K562 (cell line): ENCODE results near the gene LAMTOR1. TPM values are rescaled to one million over a fixed set of nuclear protein-coding genes. Genes with fewer than 3 reads are reported as not detected.

Source experiments
- ATAC-seq: fragments of 200-7000 bp; cut with Tn5 transposase; 3 replicates; pipeline ENCODE4 v1.9.1; 2020; ENCODE audit warnings: moderate library complexity
- BruUV-seq: library from RNA; stranded (reverse); fragments of 400-500 nt; replicated peaks from 2 replicates; lab custom pipeline; 2021; lab: Mats Ljungman, UMichigan
- CTCF ChIA-PET: fragments of 300-600 bp; formaldehyde crosslinking; extraction: SDS; loops from one replicate; lab custom pipeline; 2021; ENCODE audit warnings: low intra/inter-chr PET ratio; lab: Yijun Ruan, JAX
- POLR2A ChIA-PET: fragments of 300-600, 350-650 bp; sonication (Branson Sonifier 250); formaldehyde crosslinking; extraction: SDS; loops from one replicate; lab custom pipeline; 2021; ENCODE audit warnings: antibody characterized with exemption, inconsistent platforms; lab: Yijun Ruan, JAX
- DNase-seq, 4 experiments: peaks; one replicate each; pipeline versions ENCODE4 v3.0.0 to v3.0.0-alpha.2; 2011 to 2018; ENCODE audit warnings: low spot score in 3 of 4, mixed read lengths in 3 of 4; ENCODE audit errors: extremely low read depth in 1 of 4
- FAIRE-seq: peaks from 2 replicates; lab custom pipeline; 2011; peaks lifted over from hg19 to GRCh38; lab: Jason Lieb, UNC
- H2AFZ ChIP-seq: 2 replicates; pipeline ENCODE4 v1.6.0; 2011; ENCODE audit warnings: low read depth, low read length, control low read depth, inconsistent platforms
- H3K27ac ChIP-seq: fragments of 200-600 bp; 3 replicates; pipeline ENCODE4 v1.8.0; 2011; ENCODE audit warnings: low read depth, mild to moderate bottlenecking, control low read depth, inconsistent platforms, low read length, moderate library complexity, mixed read lengths; ENCODE audit errors: extremely low read depth
- H3K27me3 ChIP-seq, 2 experiments: fragments of 300-600 bp in 1 of 2; 2 replicates in 1 of 2; 3 replicates in 1 of 2; pipeline versions ENCODE4 v1.6.0 to v1.8.0; 2011; ENCODE audit warnings: inconsistent platforms in 2 of 2, low read length in 2 of 2, mild to moderate bottlenecking in 1 of 2, mixed read lengths in 1 of 2, moderate library complexity in 1 of 2; ENCODE audit not compliant: control insufficient read depth in 2 of 2, insufficient read depth in 2 of 2
- H3K36me3 ChIP-seq: fragments of 300-600 bp; 3 replicates; pipeline ENCODE4 v1.8.0; 2011; ENCODE audit warnings: mild to moderate bottlenecking, low read length, inconsistent platforms; ENCODE audit not compliant: control insufficient read depth, insufficient read depth
- H3K4me1 ChIP-seq, 2 experiments: fragments of 200-600 bp in 1 of 2; replicated peaks in 1 of 2; 2 replicates in 1 of 2; 3 replicates in 1 of 2; pipeline versions ENCODE4 v1.5.1 to v1.8.0; 2011; ENCODE audit warnings: inconsistent platforms in 2 of 2, low read length in 2 of 2, mild to moderate bottlenecking in 1 of 2, mixed read lengths in 1 of 2, moderate library complexity in 1 of 2; ENCODE audit not compliant: control insufficient read depth in 2 of 2, insufficient read depth in 2 of 2
- H3K4me2 ChIP-seq: 2 replicates; pipeline ENCODE4 v1.6.1; 2011; ENCODE audit warnings: low read length, control low read depth, inconsistent platforms, mixed read lengths; ENCODE audit not compliant: insufficient read depth
- H3K4me3 ChIP-seq: fragments of 200-600 bp; sonication (generic), shearing (Covaris generic); 2 replicates; pipeline ENCODE4 v1.5.1; 2016; ENCODE audit warnings: control low read depth, inconsistent platforms
- H3K79me2 ChIP-seq: fragments of 200-600 bp; 3 replicates; pipeline ENCODE4 v1.8.0; 2011; ENCODE audit warnings: low read length, inconsistent platforms; ENCODE audit not compliant: control insufficient read depth, insufficient read depth
- H3K9ac ChIP-seq, 2 experiments: 2 replicates each; pipeline versions ENCODE4 v1.6.0 to v1.6.1; 2011; ENCODE audit warnings: low read depth in 2 of 2, low read length in 2 of 2, control low read depth in 1 of 2, inconsistent platforms in 1 of 2, mild to moderate bottlenecking in 1 of 2, mixed read lengths in 1 of 2; ENCODE audit not compliant: insufficient read depth in 1 of 2
- H3K9me1 ChIP-seq: one replicate; pipeline ENCODE4 v1.6.0; 2011; ENCODE audit warnings: inconsistent platforms, mild to moderate bottlenecking, low read length, moderate library complexity; ENCODE audit not compliant: control insufficient read depth, insufficient read depth
- H3K9me3 ChIP-seq: replicated peaks from 2 replicates; pipeline ENCODE4 v1.5.1; 2011; ENCODE audit warnings: low read depth, low read length, inconsistent platforms; ENCODE audit not compliant: control insufficient read depth, insufficient read depth
- H4K20me1 ChIP-seq: replicated peaks from 2 replicates; pipeline ENCODE4 v1.6.1; 2011; ENCODE audit warnings: low read length, inconsistent platforms, mixed read lengths; ENCODE audit not compliant: control insufficient read depth, insufficient read depth
- C11orf30 ChIP-seq: fragments of 450-650 bp; IDR thresholded peaks from 2 replicates; pipeline ENCODE4 v1.6.1; 2016; ENCODE audit warnings: low read depth, mild to moderate bottlenecking
- DDX20 ChIP-seq: fragments of 450-650 bp; IDR thresholded peaks from 2 replicates; pipeline ENCODE4 v1.6.1; 2016; ENCODE audit warnings: missing genetic modification characterization, low read depth, mild to moderate bottlenecking, missing compliant biosample characterization, moderate library complexity
- ETS2 ChIP-seq: IDR thresholded peaks from 2 replicates; pipeline ENCODE4 v1.6.1; 2016; ENCODE audit warnings: borderline replicate concordance, missing genetic modification characterization, mild to moderate bottlenecking, moderate library complexity, missing compliant biosample characterization; ENCODE audit not compliant: poor library complexity, severe bottlenecking
- RFX1 ChIP-seq: fragments of 450-650 bp; IDR thresholded peaks from 2 replicates; pipeline ENCODE4 v1.6.1; 2016; ENCODE audit warnings: mild to moderate bottlenecking, moderate library complexity
- SIN3B ChIP-seq: fragments of 450-650 bp; IDR thresholded peaks from 2 replicates; pipeline ENCODE4 v1.6.1; 2017; ENCODE audit warnings: low read depth, mild to moderate bottlenecking, moderate library complexity
- XRCC3 ChIP-seq: fragments of 450-650 bp; IDR thresholded peaks from 2 replicates; pipeline ENCODE4 v1.6.1; 2017; ENCODE audit warnings: mild to moderate bottlenecking, moderate library complexity
- ZEB2 ChIP-seq: fragments of 450-650 bp; IDR thresholded peaks from 2 replicates; pipeline ENCODE4 v1.6.1; 2016
- ZNF197 ChIP-seq: fragments of 200-800 bp; sonication (Bioruptor generic); IDR thresholded peaks from 2 replicates; pipeline ENCODE4 v1.6.1; 2016; ENCODE audit warnings: low read depth, missing genetic modification characterization, missing compliant biosample characterization
- ZNF3 ChIP-seq: fragments of 250-450 bp; sonication (Bioruptor Pico); IDR thresholded peaks from 2 replicates; pipeline ENCODE4 v1.5.0; 2021; ENCODE audit warnings: mild to moderate bottlenecking, moderate library complexity
- WGBS: fragments of 100-300 bp; shearing (Covaris generic); methylation state at CpG from one replicate; pipeline ENCODE4 v1.1.6; 2016; ENCODE audit warnings: low coverage, mixed read lengths; ENCODE audit not compliant: insufficient coverage; ENCODE audit errors: missing lambda C conversion rate; 5-methylcytosine and 5-hydroxymethylcytosine counted together
- in situ Hi-C: fragments of 300-500 bp; cut with MboI; formaldehyde crosslinking; loops from 4 replicates; pipeline ENCODE4 v1.15.0; 2018; ENCODE audit warnings: inconsistent platforms, mixed read lengths
- intact Hi-C: fragments of 100-400 bp; cut with micrococcal nuclease; formaldehyde crosslinking; loops from 2 replicates; pipeline ENCODE4 v1.14.2; 2022
- polyA plus RNA-seq, 8 experiments: library from polyadenylated mRNA; depleted of rRNA in 4 of 8; stranded (reverse) in 5 of 8; unstranded in 3 of 8; fragments of >200 nt; fragmentation: Nextera tagmentation in 2 of 8; fragmentation: Illumina TruSeq in 1 of 8; extraction: Ambion mirVana in 2 of 8; extraction: Trizol in 1 of 8; gene quantifications; 2 replicates each; pipeline versions ENCODE4 v1.2.1 to v1.2.3, GENCODE V29; 2011 to 2014; ENCODE audit warnings: inconsistent platforms in 1 of 8, missing spikeins in 1 of 8
- total RNA-seq, 7 experiments: library from RNA; depleted of rRNA in 6 of 7; stranded (reverse); fragments of >200 nt in 6 of 7; fragmentation: Illumina TruSeq in 2 of 7; extraction: Trizol in 2 of 7; gene quantifications; 2 replicates each; pipeline versions ENCODE4 v1.2.1 to v1.2.3, GENCODE V29; 2011 to 2021; ENCODE audit warnings: low replicate concordance in 1 of 7

Gene LAMTOR1
- total and polyA plus RNA-seq, 9 of the 15 experiments (the other 6 are each of a cell fraction or from before 2014, with no cell fraction given) = 62.6 to 104 (median 85.3) TPM

DNA sequence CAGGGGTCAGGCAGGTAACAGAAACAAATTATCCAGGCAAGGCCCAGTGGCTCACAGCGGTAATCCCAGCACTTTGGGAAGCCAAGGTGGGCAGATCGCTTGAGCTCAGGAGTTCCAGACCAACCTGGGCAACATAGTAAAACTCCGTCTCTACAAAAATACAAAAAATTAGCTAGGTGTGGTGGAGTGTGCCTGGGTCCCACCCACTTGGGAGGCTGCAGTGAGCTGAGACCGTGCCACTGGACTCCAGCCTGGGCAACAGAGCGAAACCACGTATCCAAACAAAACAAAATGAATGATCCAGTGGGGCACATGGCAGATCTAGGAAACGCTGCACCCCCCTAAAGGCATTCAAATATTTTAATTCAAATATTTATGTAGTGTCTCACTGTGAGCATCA, 32.6 kb downstream of the LAMTOR1 start:
- H3K4me2 ChIP-seq = no peak overlapping the region
- H3K9ac ChIP-seq = 0 out of 4 replicates have a peak overlapping the region, but pooled peaks of 1 of the 2 experiments have one; percentile 11
- H3K27me3 ChIP-seq = no peaks in the 10 kb centered on the region
- POLR2A ChIA-PET = interaction anchor here (0.7 to 3.1 kb wide), 5 partner anchors 8 to 42 kb away, joined by 3 to 13 read pairs (median 3); partner anchors contain the start of gene ANAPC15
- peaks cover 4% of the 10 kb centered on the region for H3K9me1 ChIP-seq
- H2AFZ ChIP-seq = no peak overlapping the region
- H3K4me1 ChIP-seq = peaks cover 8 to 17% of the 10 kb centered on the region in 2 experiments; a peak in 4 of 5 replicates
- no TSS peak for BruUV-seq
- H3K9me3 ChIP-seq = no peaks in the 10 kb centered on the region
- no peak for DNase-seq
- H3K27ac ChIP-seq = peak overlapping the region; percentile 34; the same call in 1 of the 3 replicates
- peaks cover 56% of the 10 kb centered on the region for H3K36me3 ChIP-seq
- TF ChIP-seq ZEB2 = no peak
- no peak for TF ChIP-seq RFX1
- CTCF ChIA-PET = no interaction called here
- in situ Hi-C loops = no loop called here
- no peak for FAIRE-seq
- H3K4me3 ChIP-seq = no peak overlapping the region
- H3K79me2 ChIP-seq = peaks cover 85% of the 10 kb centered on the region
- intact Hi-C loops = no loop called here
- WGBS = 92% methylated on average over 7 of the region's 7 CpGs
- H4K20me1 ChIP-seq = no peaks in the 10 kb centered on the region; the same call in 1 of the 2 replicates
- no peak for ATAC-seq

DNA sequence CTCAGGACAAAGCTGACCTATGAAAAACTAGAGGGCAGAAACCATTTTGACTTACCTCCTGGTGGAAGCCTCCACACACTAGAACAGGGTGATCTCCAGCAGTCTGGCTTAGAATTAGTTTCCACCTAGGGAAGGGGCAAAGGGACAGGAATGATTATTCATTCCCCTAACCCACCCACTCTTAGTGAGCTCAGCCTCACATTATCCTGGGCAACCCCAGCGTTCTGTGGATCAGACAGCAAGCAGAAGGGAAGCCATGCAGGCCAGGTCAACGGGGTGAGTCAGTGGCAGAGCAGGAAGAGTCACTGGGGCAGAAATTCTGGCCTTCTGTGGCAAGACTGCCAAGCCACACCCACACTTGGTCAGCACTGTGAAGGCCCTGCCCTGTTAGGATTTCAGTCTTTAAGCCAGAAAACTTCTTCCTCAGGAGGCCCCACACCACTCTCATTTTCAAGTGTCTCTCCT, 33.3 kb downstream of the LAMTOR1 start:
- Histone ChIP-seq H3K4me2 (no peak overlapping the region; the same call in 1 of the 2 replicates), H3K9me1 (peaks cover 4% of the 10 kb centered on the region), H2AFZ (peak overlapping the region; percentile 48; the same call in 1 of the 2 replicates), H3K27me3 (no peaks in the 10 kb centered on the region), H3K9ac (peak overlapping the region; percentile 16 to 85; a peak in 2 of 4 replicates), H3K27ac (peak overlapping the region; percentile 64; the same call in 2 of the 3 replicates), H4K20me1 (no peaks in the 10 kb centered on the region; the same call in 1 of the 2 replicates), H3K9me3 (no peaks in the 10 kb centered on the region), H3K4me3 (no peak overlapping the region), H3K4me1 (peaks cover 8 to 11% of the 10 kb centered on the region in 2 experiments; a peak in 4 of 5 replicates), H3K36me3 (peaks cover 56% of the 10 kb centered on the region), H3K79me2 (peaks cover 80% of the 10 kb centered on the region)
- CTCF ChIA-PET = no interaction called here
- POLR2A ChIA-PET = interaction anchor here (1.0 to 3.1 kb wide), 4 partner anchors 8 to 43 kb away, joined by 3 to 13 read pairs (median 4); partner anchors contain the start of gene ANAPC15
- in situ Hi-C loops = no loop called here
- peak in 3 of 4 experiments; percentile 25 to 60 (median 27) for DNase-seq
- FAIRE-seq = no peak
- no TSS peak for BruUV-seq
- peak; percentile 84 for ATAC-seq
- intact Hi-C loops = no loop called here
- WGBS = 6% methylated on average over 2 of the region's 2 CpGs
- TF ChIP-seq ZNF197 (CRISPR knock-in tag) (0 out of 2 replicates have a peak, but pooled peaks have one; percentile 55), ZNF3 (CRISPR knock-in tag) (no peak), SIN3B (no peak), XRCC3 (no peak), C11orf30 (no peak), ETS2 (no peak), DDX20 (tag) (no peak)
